Thoracic aorta (tissue), 2 donors: ENCODE measurements around the gene LRPAP1. TPM values are rescaled to one million over a fixed set of nuclear protein-coding genes. Genes with fewer than 3 reads are reported as not detected.
"Not testable (repeated sequence)": the region's sequence is repeated elsewhere in the genome, so short reads cannot be mapped to it uniquely, and the experiment has no call there.

Experiments used
- ATAC-seq: fragments of 150-250 bp; one replicate; pipeline ENCODE4 v1.8.0; 2017; ENCODE audit warnings: low read depth; ENCODE audit not compliant: insufficient number of reproducible peaks, low FRiP score
- DNase-seq: peaks from one replicate; pipeline ENCODE4 v3.0.0-alpha.2; 2020; ENCODE audit warnings: low spot score
- H3K27ac ChIP-seq, 2 donors: fragments of 200-600 bp; sonication (generic); 1 replicate in 1 of 2; 2 replicates in 1 of 2; pipeline ENCODE4 v1.5.1; 2016; ENCODE audit warnings: mild to moderate bottlenecking in 2 of 2, moderate library complexity in 2 of 2
- H3K27me3 ChIP-seq: fragments of 200-600 bp; sonication (generic); replicated peaks from 2 replicates; pipeline ENCODE4 v1.6.0; 2016; ENCODE audit warnings: mild to moderate bottlenecking; ENCODE audit not compliant: insufficient read depth
- H3K36me3 ChIP-seq: fragments of 200-600 bp; sonication (generic); one replicate; pipeline ENCODE4 v1.5.1; 2016
- H3K4me1 ChIP-seq, 2 donors: fragments of 200-600 bp; sonication (generic); 1 replicate in 1 of 2; 2 replicates in 1 of 2; pipeline versions ENCODE4 v1.5.1 to v1.6.0; 2016; ENCODE audit warnings: low read depth in 2 of 2, mild to moderate bottlenecking in 1 of 2; ENCODE audit not compliant: control insufficient read depth in 1 of 2
- H3K4me3 ChIP-seq: fragments of 200-600 bp; sonication (generic); 2 replicates; pipeline ENCODE4 v1.5.1; 2016; ENCODE audit warnings: mild to moderate bottlenecking
- H3K9me3 ChIP-seq: fragments of 200-600 bp; sonication (generic); 2 replicates; pipeline ENCODE4 v1.5.1; 2016
- total RNA-seq, 2 donors: library from RNA; depleted of rRNA; stranded (reverse); fragments of >200 nt; gene quantifications; one replicate each; pipeline versions ENCODE4 v1.1.0 to v1.2.3, GENCODE V29; 2016
- TF ChIP-seq, protein P1 (sequence below): fragments of 200-600 bp; sonication (generic); IDR thresholded peaks from one replicate; pipeline ENCODE4 v1.5.1; 2019; ENCODE audit warnings: antibody characterized with exemption

The LRPAP1 gene
- total RNA-seq, 2 donors from 2014 or later = 155 to 263 TPM

DNA sequence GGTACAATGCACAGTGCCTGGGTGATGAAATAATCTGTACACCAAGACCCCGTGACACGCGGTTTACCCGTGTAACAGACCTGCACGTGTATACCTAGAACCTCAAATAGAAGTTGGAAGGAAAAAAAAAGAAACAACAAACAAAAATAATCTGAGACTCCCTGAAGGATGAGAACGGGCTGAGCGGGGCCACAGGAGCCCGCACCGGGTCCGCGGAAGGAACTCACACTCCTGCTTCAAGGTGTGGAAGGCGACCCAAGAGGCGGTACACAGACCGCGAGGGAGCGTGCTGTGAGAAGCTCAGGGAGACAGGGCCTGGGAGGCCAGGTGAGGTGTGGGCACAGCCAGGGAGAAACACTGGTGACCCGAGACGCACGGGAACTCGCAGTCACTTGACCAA, 42.1 kb upstream of the LRPAP1 start:
- DNase-seq, ATAC-seq, H3K27me3 ChIP-seq: not testable (repeated sequence)

DNA sequence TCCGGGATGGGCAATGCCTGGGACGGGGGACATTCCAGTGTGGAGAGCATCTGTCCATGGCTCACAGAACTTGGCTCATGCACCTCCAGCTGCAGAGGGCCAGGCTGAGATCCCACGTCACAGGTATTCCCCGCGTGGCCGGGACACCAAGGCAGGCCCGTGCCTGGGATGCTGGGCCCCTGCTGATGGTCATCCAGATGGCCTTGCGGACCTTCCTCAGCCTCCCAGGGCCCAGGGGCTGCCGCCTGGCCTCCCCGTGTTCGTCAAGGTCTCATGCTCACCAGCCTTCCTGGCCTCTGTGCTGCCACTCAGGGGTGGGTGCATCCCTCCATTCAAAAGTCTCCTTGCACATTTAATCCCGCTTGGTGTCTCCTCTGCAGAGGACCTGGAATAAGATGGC, 40.9 kb upstream of the LRPAP1 start:
- TF ChIP-seq, protein P1, sequence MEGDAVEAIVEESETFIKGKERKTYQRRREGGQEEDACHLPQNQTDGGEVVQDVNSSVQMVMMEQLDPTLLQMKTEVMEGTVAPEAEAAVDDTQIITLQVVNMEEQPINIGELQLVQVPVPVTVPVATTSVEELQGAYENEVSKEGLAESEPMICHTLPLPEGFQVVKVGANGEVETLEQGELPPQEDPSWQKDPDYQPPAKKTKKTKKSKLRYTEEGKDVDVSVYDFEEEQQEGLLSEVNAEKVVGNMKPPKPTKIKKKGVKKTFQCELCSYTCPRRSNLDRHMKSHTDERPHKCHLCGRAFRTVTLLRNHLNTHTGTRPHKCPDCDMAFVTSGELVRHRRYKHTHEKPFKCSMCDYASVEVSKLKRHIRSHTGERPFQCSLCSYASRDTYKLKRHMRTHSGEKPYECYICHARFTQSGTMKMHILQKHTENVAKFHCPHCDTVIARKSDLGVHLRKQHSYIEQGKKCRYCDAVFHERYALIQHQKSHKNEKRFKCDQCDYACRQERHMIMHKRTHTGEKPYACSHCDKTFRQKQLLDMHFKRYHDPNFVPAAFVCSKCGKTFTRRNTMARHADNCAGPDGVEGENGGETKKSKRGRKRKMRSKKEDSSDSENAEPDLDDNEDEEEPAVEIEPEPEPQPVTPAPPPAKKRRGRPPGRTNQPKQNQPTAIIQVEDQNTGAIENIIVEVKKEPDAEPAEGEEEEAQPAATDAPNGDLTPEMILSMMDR = no peak
- no peak for DNase-seq

More for the DNA sequence above, 42.1 kb upstream of the LRPAP1 start:
- H3K9me3 ChIP-seq, H3K36me3 ChIP-seq, H3K4me1 ChIP-seq, H3K27ac ChIP-seq, H3K4me3 ChIP-seq: not testable (repeated sequence)

DNA sequence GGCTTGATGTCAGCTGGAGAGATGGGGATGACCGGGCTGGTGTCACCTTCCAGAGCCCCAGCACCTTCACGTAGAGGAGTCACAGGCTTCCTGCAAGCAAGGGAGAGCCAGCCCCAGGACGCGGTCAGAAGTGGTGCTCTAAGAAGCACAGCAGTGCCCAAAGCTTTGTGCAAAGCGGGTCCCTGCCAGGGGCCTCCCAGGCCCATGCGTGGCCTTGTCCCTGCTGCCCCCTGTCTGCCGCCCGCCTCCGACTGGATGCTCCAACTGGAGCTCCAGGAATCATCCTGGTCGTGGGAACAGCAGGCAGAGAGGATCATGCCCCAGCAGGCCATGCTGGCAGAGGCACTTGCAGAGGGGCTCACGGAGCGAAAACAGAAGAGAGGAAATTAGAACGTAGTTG, 40.1 kb upstream of the LRPAP1 start:
- Histone ChIP-seq H3K9me3 (no peaks in the 10 kb centered on the region), H3K27ac (no peak overlapping the region), H3K4me1 (no peaks in the 10 kb centered on the region), H3K27me3 (no peaks in the 10 kb centered on the region), H3K4me3 (no peak overlapping the region), H3K36me3 (no peaks in the 10 kb centered on the region)
- no peak for DNase-seq
- no peak for ATAC-seq
- TF ChIP-seq, protein P1 = no peak

More for the DNA sequence above, 40.9 kb upstream of the LRPAP1 start:
- no peak overlapping the region for H3K27ac ChIP-seq
- no peaks in the 10 kb centered on the region for H3K27me3 ChIP-seq
- no peak overlapping the region for H3K4me3 ChIP-seq
- no peaks in the 10 kb centered on the region for H3K9me3 ChIP-seq
- no peaks in the 10 kb centered on the region for H3K36me3 ChIP-seq
- no peak for ATAC-seq
- H3K4me1 ChIP-seq = no peaks in the 10 kb centered on the region

DNA sequence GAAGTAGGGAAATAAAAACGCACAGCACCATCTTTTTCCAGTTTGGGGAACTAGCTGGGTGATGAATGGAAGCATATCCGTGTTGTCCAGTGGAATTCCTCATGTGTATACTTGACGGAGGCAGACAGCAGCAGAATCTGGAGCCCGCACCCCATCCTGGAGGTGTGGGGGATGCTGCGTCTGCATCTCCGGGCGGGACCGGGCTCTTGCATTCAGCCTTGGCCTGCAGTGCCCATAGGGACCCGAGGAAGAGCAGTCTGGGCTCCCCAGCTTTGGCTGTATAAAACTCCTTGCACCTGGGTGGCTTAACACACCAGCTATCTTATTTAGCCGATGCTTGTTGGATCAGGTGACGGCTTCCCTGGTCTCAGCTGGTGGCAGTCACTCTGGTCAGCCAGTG, 39.7 kb upstream of the LRPAP1 start:
- TF ChIP-seq, protein P1 = no peak
- no peak for DNase-seq
- Histone ChIP-seq H3K36me3 (no peaks in the 10 kb centered on the region), H3K9me3 (no peaks in the 10 kb centered on the region), H3K4me1 (no peaks in the 10 kb centered on the region), H3K27ac (no peak overlapping the region), H3K27me3 (no peaks in the 10 kb centered on the region), H3K4me3 (no peak overlapping the region)
- ATAC-seq = no peak

DNA sequence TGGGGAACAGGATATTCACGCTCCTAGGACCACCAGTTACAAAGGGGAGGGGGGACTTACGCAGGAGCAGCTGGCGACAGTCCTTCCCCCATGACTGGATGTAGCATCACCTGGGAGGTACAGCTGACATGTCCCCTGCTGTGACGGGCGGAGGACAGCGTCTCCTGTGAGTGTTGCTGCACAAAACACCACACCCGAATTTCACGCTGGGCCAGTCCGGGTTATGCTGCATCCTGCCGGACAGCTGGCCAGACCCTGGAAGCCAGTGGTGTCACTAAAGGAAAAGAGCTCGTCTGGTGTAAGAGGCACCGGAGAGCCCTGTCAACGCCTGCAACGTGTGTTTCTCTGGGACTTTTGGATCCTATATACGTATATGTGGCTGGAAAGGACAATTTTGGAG, 38.7 kb upstream of the LRPAP1 start:
- not testable (repeated sequence) for DNase-seq

DNA sequence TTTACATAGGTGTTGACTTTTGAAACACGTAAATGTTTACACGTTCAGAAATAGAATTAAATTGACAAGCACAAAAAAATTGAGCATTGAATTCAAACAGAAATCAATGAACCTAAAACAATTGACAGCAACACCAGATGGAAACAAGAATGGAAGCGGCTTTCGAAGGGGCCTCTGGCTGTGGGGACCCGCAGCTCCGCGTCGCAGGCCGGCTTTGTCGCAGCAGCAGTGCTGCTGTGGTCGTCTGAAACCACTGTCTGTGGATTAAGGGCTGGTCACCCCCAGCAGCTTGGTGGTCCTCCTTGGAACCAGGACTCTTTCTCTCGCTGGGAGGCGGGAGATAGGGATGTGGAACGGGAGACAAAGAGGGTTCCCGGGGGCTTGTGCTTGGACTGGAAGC, 37.4 kb upstream of the LRPAP1 start:
- not testable (repeated sequence) for H3K27me3 ChIP-seq, H3K4me3 ChIP-seq, H3K4me1 ChIP-seq, H3K36me3 ChIP-seq, DNase-seq, H3K9me3 ChIP-seq, H3K27ac ChIP-seq, ATAC-seq

More for the DNA sequence above, 38.7 kb upstream of the LRPAP1 start:
- H3K36me3 ChIP-seq, H3K27ac ChIP-seq, ATAC-seq, H3K4me1 ChIP-seq, H3K4me3 ChIP-seq, H3K27me3 ChIP-seq, H3K9me3 ChIP-seq: not testable (repeated sequence)

DNA sequence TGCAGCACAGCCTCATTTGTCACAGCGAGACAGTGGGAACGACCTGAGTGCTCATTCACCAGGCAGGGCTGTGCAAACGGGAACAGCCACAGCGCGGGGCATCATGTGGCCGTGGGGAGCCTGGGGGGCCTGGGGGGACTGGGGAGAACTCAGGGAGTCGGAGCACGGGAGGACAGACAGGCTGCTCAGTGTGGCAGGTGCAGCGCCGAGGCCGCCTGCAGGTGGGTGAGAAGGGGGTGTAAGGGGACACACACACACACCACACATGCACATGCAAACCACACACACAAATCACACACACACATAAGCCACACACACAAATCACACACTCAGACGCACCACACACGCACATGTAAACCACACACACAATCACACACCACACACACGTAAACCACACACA, 34.5 kb upstream of the LRPAP1 start:
- H3K4me3 ChIP-seq, DNase-seq, H3K27me3 ChIP-seq, ATAC-seq, H3K36me3 ChIP-seq, H3K27ac ChIP-seq, H3K4me1 ChIP-seq, H3K9me3 ChIP-seq: not testable (repeated sequence)
- TF ChIP-seq, protein P1 = peak; percentile 14
